HAP-1 (cell line): ENCODE data around the gene STK32B.
A peak's percentile ranks its signal among the peaks of the same experiment; 100 is the strongest.

Experiments used
- DNase-seq, 2 experiments: peaks; one replicate each; pipeline ENCODE4 v3.0.0-alpha.2; 2016 to 2020; ENCODE audit warnings: low spot score in 2 of 2
- H3K27me3 ChIP-seq: fragments of 250-450 bp; sonication (Bioruptor Pico); 2 replicates; pipeline ENCODE4 v1.5.1; 2020; ENCODE audit warnings: low read depth, mild to moderate bottlenecking, moderate library complexity
- H3K36me3 ChIP-seq: fragments of 250-450 bp; sonication (Bioruptor Pico); replicated peaks from 2 replicates; pipeline ENCODE4 v1.5.1; 2020; ENCODE audit warnings: mild to moderate bottlenecking
- H3K4me1 ChIP-seq: fragments of 250-450 bp; sonication (Bioruptor Pico); 2 replicates; pipeline ENCODE4 v1.5.1; 2020; ENCODE audit warnings: mild to moderate bottlenecking
- H3K4me3 ChIP-seq: fragments of 250-450 bp; sonication (Bioruptor Pico); 2 replicates; pipeline ENCODE4 v1.5.1; 2020; ENCODE audit warnings: mild to moderate bottlenecking, moderate library complexity
- H3K9me3 ChIP-seq: fragments of 250-450 bp; sonication (Bioruptor Pico); 2 replicates; pipeline ENCODE4 v1.5.1; 2020; ENCODE audit warnings: mild to moderate bottlenecking, moderate library complexity
- in situ Hi-C: fragments of 300-500 bp; cut with MboI; formaldehyde crosslinking; loops from 3 replicates; pipeline ENCODE4 v1.14.3; 2020; ENCODE audit warnings: low sequenced_read_pairs, inconsistent platforms, mixed read lengths

STK32B gene

DNA sequence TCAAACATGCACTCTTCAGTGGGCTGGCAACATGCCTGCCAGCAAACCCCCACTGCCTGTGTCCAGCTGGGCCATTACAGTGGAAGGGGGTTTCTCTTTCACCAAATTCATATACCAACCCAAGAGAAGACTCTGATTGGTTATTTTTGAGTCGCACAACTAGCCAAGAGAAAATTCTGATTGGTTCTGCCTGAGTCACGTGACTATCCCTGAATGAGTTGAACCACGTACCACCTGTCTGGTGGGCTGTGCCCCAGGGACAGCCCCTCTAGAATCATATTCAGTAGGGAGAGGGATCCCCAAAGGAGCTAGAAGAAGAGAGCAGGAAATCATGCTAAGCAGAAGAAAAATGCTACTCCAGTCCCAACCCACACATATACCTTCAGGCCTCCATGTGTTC is 313.1 kb downstream of the STK32B start:
- Histone ChIP-seq H3K4me3 (no peak overlapping the region), H3K4me1 (no peaks in the 10 kb centered on the region), H3K27me3 (no peaks in the 10 kb centered on the region), H3K9me3 (no peaks in the 10 kb centered on the region), H3K36me3 (no peaks in the 10 kb centered on the region)
- DNase-seq, result no peak
- in situ Hi-C loops, result no loop called here

DNA sequence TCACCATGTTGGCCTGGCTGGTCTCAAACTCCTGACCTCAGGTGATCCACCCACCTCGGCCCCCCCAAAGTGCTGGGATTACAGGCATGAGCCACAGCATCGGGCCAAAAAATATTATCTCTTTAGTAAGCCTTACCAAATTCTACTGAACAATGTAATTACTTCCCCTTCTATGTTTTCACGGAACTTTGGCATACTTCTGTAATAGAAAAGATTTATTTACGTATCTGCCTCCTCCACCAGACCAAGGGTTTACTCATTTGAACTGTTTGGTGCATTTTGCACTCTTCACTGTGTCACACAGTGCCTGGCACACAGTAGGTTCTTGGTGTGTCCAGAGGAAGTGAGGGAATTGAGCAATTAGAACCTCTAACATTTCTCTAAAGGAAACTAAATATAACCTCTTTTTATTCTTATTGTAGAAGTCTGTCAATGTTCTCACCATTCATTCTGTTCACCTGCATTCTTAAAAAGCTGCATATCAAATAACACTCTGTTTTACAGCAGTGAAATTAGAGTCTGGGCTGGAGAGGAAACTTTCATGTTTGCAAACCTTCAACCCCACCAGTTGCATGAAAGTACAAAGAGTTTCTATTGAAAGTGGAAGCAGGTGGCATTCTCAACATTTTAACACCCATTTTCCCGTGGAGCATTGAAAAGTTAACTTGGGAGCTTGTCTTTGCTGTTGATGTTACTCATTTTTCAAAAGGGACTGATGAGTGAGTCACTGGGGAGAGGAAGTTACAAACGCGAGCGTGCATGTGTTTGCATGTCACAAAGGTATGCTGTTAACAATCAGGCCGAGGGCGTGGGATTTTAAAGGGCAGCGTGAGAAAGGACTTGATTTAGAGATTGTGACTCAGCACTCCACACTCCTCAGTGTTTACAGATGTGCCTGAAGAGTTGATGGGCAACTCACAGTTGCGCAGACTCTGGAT is 314.1 kb downstream of the STK32B start:
- in situ Hi-C loops, result no loop called here
- Histone ChIP-seq H3K4me1 (no peaks in the 10 kb centered on the region), H3K9me3 (no peaks in the 10 kb centered on the region), H3K27me3 (no peaks in the 10 kb centered on the region), H3K4me3 (no peak overlapping the region), H3K36me3 (no peaks in the 10 kb centered on the region)
- DNase-seq, result no peak

DNA sequence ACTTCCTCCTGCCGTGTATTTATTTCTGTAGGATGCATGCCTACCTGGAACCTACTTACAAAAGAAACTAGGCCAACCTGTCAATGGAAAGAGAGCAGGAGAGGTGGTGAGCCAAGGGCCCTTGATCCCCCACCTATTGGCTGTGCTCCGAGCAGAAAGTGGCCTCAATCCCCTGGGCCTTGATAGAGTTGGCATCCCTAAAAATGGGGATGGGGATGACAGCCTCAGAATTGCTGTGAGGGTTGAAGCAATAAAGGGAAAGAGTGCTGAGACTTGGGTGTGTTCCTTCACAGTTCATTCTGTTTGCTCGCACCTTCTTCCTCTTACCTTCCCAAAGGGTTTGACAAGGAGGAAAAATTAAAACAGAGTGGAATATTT is 314.7 kb downstream of the STK32B start:
- H3K36me3 ChIP-seq, result no peaks in the 10 kb centered on the region
- in situ Hi-C loops, result no loop called here
- H3K27me3 ChIP-seq, result no peaks in the 10 kb centered on the region
- no peaks in the 10 kb centered on the region for H3K4me1 ChIP-seq
- no peak overlapping the region for H3K4me3 ChIP-seq
- DNase-seq, result no peak
- H3K9me3 ChIP-seq, result no peaks in the 10 kb centered on the region

DNA sequence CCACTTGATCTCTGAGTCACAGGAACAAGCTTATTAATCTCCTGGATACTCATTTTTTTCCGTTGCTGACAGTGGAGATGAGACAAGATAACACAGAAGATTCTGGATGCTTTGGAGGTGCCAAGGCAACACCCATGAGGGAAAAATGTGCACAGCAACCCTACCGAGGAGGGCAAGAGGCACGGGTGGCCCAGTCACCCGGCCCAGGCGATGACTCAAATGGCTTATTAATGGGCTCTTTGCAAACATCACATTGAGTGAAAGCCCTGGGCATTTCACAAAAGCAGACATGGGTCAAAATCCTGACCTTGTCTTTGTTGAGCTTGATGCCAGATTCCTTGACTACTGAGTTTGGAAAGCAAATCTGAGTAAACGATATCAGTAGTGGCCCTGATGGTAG is 315.1 kb downstream of the STK32B start:
- Histone ChIP-seq H3K4me1 (no peaks in the 10 kb centered on the region), H3K36me3 (no peaks in the 10 kb centered on the region), H3K27me3 (no peaks in the 10 kb centered on the region), H3K4me3 (no peak overlapping the region), H3K9me3 (no peaks in the 10 kb centered on the region)
- no peak for DNase-seq
- in situ Hi-C loops, result no loop called here

DNA sequence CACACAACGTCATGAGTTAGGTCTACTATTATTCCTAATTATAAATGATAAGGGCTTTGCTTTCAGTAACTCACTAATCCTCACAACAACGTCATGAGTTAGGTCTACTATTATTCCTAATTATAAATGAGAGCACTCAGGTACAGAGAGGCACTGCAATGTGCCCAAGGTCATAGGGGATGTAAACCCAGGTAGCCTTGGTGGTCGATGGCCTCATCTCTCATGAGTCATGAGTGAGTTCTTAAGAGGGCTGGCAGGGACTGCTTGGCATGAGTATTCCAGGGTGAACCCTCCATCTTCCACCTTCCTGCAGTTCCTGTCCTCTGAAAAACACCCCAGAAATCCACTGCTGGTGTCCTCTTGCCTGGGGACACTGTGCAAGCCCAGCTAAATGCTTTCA is 317.1 kb downstream of the STK32B start:
- Histone ChIP-seq H3K27me3 (no peaks in the 10 kb centered on the region), H3K36me3 (no peaks in the 10 kb centered on the region), H3K9me3 (no peaks in the 10 kb centered on the region), H3K4me3 (no peak overlapping the region), H3K4me1 (no peaks in the 10 kb centered on the region)
- in situ Hi-C loops, result no loop called here
- DNase-seq, result no peak

DNA sequence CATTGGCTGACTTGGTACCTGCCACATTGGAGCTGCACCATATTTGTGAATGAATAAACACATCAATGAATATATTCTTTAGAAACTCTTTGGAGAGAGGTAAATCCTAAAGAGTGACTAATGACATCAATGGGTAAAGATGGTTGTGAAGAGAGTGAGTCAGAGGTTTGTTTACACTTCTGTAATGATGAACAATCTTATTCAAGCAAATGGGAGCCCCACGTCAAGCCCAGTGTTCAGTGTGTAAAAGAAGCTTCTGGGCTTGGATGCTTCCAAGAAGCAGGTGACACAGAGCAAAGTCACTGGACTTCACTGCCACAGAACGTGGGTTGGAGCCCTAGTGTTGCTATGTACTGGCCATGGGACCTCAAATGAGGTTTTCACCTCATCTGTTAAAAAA is 319.0 kb downstream of the STK32B start:
- in situ Hi-C loops, result no loop called here
- DNase-seq, result no peak
- H3K4me3 ChIP-seq, result no peak overlapping the region
- no peaks in the 10 kb centered on the region for H3K36me3 ChIP-seq
- H3K27me3 ChIP-seq, result no peaks in the 10 kb centered on the region
- H3K9me3 ChIP-seq, result no peaks in the 10 kb centered on the region
- H3K4me1 ChIP-seq, result no peaks in the 10 kb centered on the region

DNA sequence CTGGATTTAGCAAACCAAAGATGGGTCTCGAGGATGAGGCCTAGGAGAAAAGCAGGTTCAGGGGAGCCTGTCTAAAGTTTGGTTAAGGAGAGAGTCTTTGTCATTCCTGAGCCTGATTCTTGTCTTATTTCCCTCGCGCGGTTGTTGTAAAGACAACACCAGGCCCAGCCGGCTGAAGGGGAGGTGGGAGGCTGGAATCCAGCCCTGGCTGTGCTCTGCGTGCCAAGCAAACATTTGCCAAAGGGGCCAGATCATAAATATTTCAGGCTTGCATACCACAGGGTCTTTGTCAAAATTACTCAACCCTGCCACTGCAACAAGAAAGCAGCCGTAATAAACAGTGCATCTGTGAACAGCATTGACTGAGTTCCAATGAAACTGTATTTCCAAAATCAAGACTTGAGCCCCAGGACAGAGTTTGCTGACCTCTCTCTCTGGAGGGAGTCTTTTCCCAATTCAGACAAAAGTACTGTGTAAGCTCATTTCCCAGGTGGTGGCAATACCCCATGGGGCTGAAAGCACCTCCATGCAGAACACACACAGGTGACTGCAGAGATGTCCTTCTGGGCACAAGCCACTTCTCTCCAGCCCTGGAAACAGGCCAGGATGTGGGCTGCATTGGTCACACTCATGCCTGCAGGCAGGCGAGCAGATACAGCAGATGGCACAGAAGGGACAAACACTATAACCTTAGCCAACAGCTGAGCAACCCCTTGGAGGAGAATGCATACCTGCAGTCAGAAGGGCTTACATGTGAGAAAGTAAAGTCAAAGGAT is 320.3 kb downstream of the STK32B start:
- Histone ChIP-seq H3K27me3 (no peaks in the 10 kb centered on the region), H3K9me3 (no peaks in the 10 kb centered on the region), H3K36me3 (no peaks in the 10 kb centered on the region), H3K4me1 (no peaks in the 10 kb centered on the region), H3K4me3 (no peak overlapping the region)
- DNase-seq, result no peak
- in situ Hi-C loops, result no loop called here

DNA sequence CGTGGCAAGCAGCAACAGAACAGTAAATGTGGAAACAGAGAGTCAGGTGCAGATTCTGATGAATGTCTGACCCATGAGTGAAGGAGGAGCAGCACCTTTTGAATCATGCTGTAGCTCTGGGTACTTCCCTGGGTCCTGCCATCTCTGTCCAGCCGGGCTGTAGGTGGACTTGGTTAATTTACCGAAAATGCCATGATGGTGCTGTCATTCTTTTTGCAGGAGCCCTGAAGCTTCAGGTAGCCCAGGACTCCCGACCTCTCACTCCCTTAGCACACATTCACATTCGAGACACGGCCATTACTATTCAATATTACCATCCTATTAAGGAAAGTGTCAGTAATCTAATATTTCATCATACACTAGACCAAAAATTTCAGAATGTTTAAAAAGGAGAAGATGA is 320.9 kb downstream of the STK32B start:
- Histone ChIP-seq H3K36me3 (no peaks in the 10 kb centered on the region), H3K27me3 (no peaks in the 10 kb centered on the region), H3K4me1 (no peaks in the 10 kb centered on the region), H3K9me3 (no peaks in the 10 kb centered on the region), H3K4me3 (no peak overlapping the region)
- no peak for DNase-seq
- in situ Hi-C loops, result no loop called here

DNA sequence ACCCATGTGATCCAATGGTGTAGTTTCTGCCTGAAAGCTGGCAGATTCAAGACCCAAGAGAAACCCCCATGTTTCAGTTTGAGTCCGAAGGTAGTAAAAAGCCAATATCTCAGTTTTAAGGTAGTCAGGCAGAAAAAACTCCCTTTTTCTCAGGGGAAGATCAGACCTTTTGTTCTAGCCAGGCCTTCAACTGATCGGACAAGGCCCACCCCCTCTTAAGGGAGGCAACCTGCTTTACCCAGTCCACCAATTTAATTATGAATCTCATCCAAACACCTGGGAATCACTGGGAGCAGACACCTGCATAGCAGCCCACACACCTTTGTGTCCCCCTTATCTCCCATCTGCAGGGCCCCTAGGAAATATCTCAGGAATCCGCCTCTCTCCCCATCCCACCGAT is 322.0 kb downstream of the STK32B start:
- no peak for DNase-seq
- H3K9me3 ChIP-seq, result no peaks in the 10 kb centered on the region
- no peaks in the 10 kb centered on the region for H3K27me3 ChIP-seq
- H3K36me3 ChIP-seq, result no peaks in the 10 kb centered on the region
- H3K4me3 ChIP-seq, result no peak overlapping the region
- H3K4me1 ChIP-seq, result no peaks in the 10 kb centered on the region
- in situ Hi-C loops, result no loop called here

DNA sequence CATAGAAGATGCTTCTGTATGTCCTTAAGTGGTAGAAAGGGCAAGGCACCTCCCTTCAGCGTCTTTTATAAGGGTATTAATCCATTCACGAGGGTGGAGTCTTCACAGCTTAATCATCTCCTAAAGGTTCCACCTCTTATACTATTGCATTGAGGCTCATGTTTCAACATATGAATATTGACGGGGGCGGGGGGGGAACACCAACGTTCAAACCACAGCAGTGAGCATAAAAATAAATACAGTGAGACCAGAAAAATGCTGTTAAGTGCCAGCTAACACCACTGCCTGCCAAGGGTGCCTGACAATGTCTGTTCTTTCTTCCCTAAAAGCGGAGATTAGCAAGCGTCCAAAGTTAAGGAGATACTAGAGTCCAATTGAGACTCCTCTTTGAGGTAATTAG is 323.3 kb downstream of the STK32B start:
- Histone ChIP-seq H3K4me3 (no peak overlapping the region), H3K27me3 (no peaks in the 10 kb centered on the region), H3K36me3 (no peaks in the 10 kb centered on the region), H3K9me3 (no peaks in the 10 kb centered on the region), H3K4me1 (no peaks in the 10 kb centered on the region)
- in situ Hi-C loops, result no loop called here
- DNase-seq, result no peak

DNA sequence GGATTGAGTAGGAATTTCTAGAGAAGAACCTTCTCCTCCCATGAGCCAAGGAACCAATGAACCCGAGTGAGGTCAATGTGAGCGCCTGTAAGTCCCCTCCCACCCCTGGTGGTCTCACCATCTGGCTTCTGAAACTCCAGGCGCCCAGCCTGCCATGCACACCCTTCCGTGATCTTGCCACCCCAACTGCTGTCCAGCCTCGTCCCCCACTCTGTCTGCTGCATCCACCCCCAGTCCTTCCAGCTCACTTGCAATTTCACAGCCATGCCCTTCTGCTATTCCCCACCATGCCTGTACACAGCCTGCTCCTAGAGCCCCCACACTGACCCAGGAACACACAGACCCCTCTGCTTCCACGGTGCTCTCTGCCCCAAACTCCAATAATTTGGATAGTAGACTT is 323.7 kb downstream of the STK32B start:
- no peaks in the 10 kb centered on the region for H3K36me3 ChIP-seq
- H3K4me1 ChIP-seq, result no peaks in the 10 kb centered on the region
- in situ Hi-C loops, result no loop called here
- H3K4me3 ChIP-seq, result no peak overlapping the region
- H3K27me3 ChIP-seq, result no peaks in the 10 kb centered on the region
- no peaks in the 10 kb centered on the region for H3K9me3 ChIP-seq
- DNase-seq, result no peak

DNA sequence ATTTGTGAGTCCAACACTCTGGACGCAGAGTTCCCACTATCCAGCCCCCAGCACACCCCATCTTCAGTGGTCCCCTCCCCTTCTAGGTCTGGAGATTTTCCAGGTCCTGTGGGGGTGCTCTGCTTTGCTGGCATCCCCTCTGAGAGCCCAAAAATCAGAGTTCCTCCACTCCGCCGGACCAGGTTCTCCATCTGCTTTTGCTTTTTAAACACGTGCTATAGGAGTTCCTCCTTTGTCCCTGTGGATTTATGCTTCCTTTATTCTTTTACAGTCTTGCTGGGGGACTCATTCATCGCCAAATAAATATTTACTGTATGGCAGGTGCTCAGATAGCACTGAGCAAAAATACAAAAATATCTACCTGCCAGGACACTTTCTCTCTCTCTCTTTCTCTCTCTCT is 324.7 kb downstream of the STK32B start:
- no peaks in the 10 kb centered on the region for H3K9me3 ChIP-seq
- no peaks in the 10 kb centered on the region for H3K27me3 ChIP-seq
- H3K4me3 ChIP-seq, result no peak overlapping the region
- in situ Hi-C loops, result no loop called here
- no peaks in the 10 kb centered on the region for H3K4me1 ChIP-seq
- no peaks in the 10 kb centered on the region for H3K36me3 ChIP-seq
- no peak for DNase-seq

DNA sequence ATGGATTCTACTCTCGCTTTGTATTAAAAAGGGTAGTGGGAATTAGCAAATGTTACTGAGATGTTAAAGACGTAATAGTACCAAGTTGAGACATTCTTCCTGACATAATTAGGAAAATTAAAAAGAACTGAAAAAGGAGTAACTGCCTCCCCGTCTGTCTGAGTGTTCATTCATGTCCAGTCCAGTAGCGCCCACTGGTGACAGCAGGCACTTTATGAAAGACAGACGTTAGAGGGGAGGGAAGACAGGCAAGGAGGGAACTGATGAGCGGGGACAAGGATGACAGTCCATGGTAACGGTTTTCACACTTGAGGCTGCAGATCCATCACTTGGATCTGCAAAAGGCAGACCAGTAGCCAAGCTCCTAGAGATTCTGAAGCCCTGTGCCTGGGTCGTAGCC is 326.7 kb downstream of the STK32B start:
- no peaks in the 10 kb centered on the region for H3K36me3 ChIP-seq
- H3K27me3 ChIP-seq, result no peaks in the 10 kb centered on the region
- DNase-seq, result peak; percentile 15 to 48
- no peaks in the 10 kb centered on the region for H3K9me3 ChIP-seq
- H3K4me1 ChIP-seq, result no peaks in the 10 kb centered on the region
- in situ Hi-C loops, result no loop called here
- H3K4me3 ChIP-seq, result no peak overlapping the region

DNA sequence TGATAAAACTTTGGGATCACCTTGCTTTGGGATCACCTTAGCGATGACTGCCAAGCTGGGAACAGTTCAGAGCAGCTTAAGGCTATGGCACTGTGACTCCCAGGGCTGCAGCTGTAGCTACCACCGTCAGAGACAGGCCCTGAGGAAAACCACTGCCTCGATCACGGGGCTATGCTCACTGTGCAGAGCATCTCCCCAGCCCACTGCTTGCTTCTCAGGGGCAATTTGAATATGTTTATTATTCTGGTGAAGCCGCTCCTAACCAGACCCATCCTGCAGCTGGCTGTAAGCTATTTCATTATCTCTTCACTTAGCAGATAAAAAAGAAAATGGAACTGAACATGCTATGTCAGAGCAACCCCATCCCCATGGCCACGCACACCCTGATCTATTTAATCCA is 328.6 kb downstream of the STK32B start:
- no peaks in the 10 kb centered on the region for H3K27me3 ChIP-seq
- H3K4me1 ChIP-seq, result no peaks in the 10 kb centered on the region
- no peak overlapping the region for H3K4me3 ChIP-seq
- no peaks in the 10 kb centered on the region for H3K36me3 ChIP-seq
- in situ Hi-C loops, result no loop called here
- no peak for DNase-seq
- no peaks in the 10 kb centered on the region for H3K9me3 ChIP-seq
